H1 (cell line): ENCODE results near the gene NFIX. TPM values are rescaled to one million over a fixed set of nuclear protein-coding genes. Genes with fewer than 3 reads are reported as not detected.

Experiments
- CTCF ChIA-PET: fragments of 300-600 bp; sonication (Branson Sonifier 250); formaldehyde crosslinking; loops from one replicate; lab custom pipeline; 2021; ENCODE audit not compliant: partially characterized antibody; lab: Charles Lee
- POLR2A ChIA-PET: fragments of 300-600 bp; sonication (Branson Sonifier 250); formaldehyde crosslinking; loops from one replicate; lab custom pipeline; 2021; ENCODE audit warnings: inconsistent platforms; ENCODE audit not compliant: partially characterized antibody; lab: Charles Lee
- DNase-seq, 2 experiments: peaks; one replicate each; pipeline versions ENCODE4 v3.0.0 to v3.0.0-alpha.2; 2010 to 2022; ENCODE audit warnings: low spot score in 2 of 2, low read depth in 1 of 2, mixed read lengths in 1 of 2
- FAIRE-seq: peaks from 2 replicates; lab custom pipeline; 2011; peaks lifted over from hg19 to GRCh38; lab: Jason Lieb, UNC
- H2AFZ ChIP-seq: 2 replicates; pipeline ENCODE4 v1.8.1; 2012; ENCODE audit warnings: low read length, inconsistent platforms
- H2AK5ac ChIP-seq: 2 replicates; pipeline ENCODE4 v1.6.1; 2013; ENCODE audit warnings: low read depth, low read length
- H2BK120ac ChIP-seq: replicated peaks from 2 replicates; pipeline ENCODE3; 2013; ENCODE audit warnings: low read depth, low read length, inconsistent platforms
- H2BK12ac ChIP-seq: 2 replicates; pipeline ENCODE4 v1.6.1; 2013; ENCODE audit warnings: low read depth, low read length
- H2BK15ac ChIP-seq: 2 replicates; pipeline ENCODE4 v1.6.1; 2013; ENCODE audit warnings: low read length
- H2BK20ac ChIP-seq: 2 replicates; pipeline ENCODE4 v1.6.1; 2013; ENCODE audit warnings: low read length
- H2BK5ac ChIP-seq: 2 replicates; pipeline ENCODE4 v1.6.1; 2013; ENCODE audit warnings: low read depth, low read length
- H3K14ac ChIP-seq: 2 replicates; pipeline ENCODE4 v1.6.1; 2013; ENCODE audit warnings: inconsistent platforms; ENCODE audit not compliant: insufficient read length
- H3K18ac ChIP-seq: 2 replicates; pipeline ENCODE4 v1.6.1; 2013; ENCODE audit warnings: low read length; ENCODE audit errors: extremely low read depth
- H3K23ac ChIP-seq: 2 replicates; pipeline ENCODE4 v1.6.1; 2013; ENCODE audit warnings: inconsistent platforms; ENCODE audit not compliant: insufficient read length
- H3K23me2 ChIP-seq: 2 replicates; pipeline ENCODE4 v1.6.1; 2013; ENCODE audit warnings: low read depth, low read length
- H3K27ac ChIP-seq: 2 replicates; pipeline ENCODE4 v1.6.1; 2011; ENCODE audit warnings: low read depth, low read length, inconsistent platforms
- H3K27me3 ChIP-seq, 4 experiments: replicated peaks in 1 of 4; 1 replicate in 1 of 4; 2 replicates in 3 of 4; pipeline versions ENCODE4 v1.6.1 to v1.8.1; 2011 to 2013; ENCODE audit warnings: low read length in 3 of 4, mild to moderate bottlenecking in 3 of 4, inconsistent platforms in 2 of 4, mixed read lengths in 2 of 4, moderate library complexity in 1 of 4; ENCODE audit not compliant: control insufficient read depth in 3 of 4, insufficient read depth in 3 of 4; ENCODE audit errors: extremely low read depth in 1 of 4
- H3K36me3 ChIP-seq, 4 experiments: 2 replicates each; pipeline versions ENCODE4 v1.6.1 to v1.8.1; 2011 to 2013; ENCODE audit warnings: mild to moderate bottlenecking in 4 of 4, low read length in 3 of 4, moderate library complexity in 2 of 4, control low read depth in 1 of 4, inconsistent platforms in 1 of 4; ENCODE audit not compliant: insufficient read depth in 4 of 4, control insufficient read depth in 2 of 4
- H3K4ac ChIP-seq: replicated peaks from 2 replicates; pipeline ENCODE3; 2013; ENCODE audit warnings: low read length, low read depth, mixed read lengths, inconsistent platforms; ENCODE audit not compliant: insufficient read length
- H3K4me1 ChIP-seq, 4 experiments: replicated peaks in 1 of 4; 1 replicate in 1 of 4; 2 replicates in 3 of 4; pipeline versions ENCODE4 v1.6.1 to v1.8.1; 2011 to 2013; ENCODE audit warnings: low read length in 3 of 4, inconsistent platforms in 2 of 4, mixed read lengths in 1 of 4; ENCODE audit not compliant: insufficient read depth in 4 of 4, control insufficient read depth in 3 of 4
- H3K4me2 ChIP-seq, 2 experiments: 2 replicates each; pipeline versions ENCODE4 v1.6.1 to v1.8.1; 2011 to 2013; ENCODE audit warnings: low read depth in 2 of 2, low read length in 2 of 2, control low read depth in 1 of 2, inconsistent platforms in 1 of 2, mild to moderate bottlenecking in 1 of 2; ENCODE audit not compliant: insufficient read depth in 1 of 2
- H3K4me3 ChIP-seq, 4 experiments: fragments of 200-600, 300-600 bp in 1 of 4; sonication (generic), shearing (Covaris generic), sonication (Bioruptor Twin) in 1 of 4; 2 replicates each; pipeline versions ENCODE4 v1.5.1 to v1.8.1; 2011 to 2016; ENCODE audit warnings: low read length in 4 of 4, low read depth in 3 of 4, control low read depth in 2 of 4, inconsistent platforms in 2 of 4, mild to moderate bottlenecking in 2 of 4, mixed read lengths in 1 of 4, moderate library complexity in 1 of 4; ENCODE audit not compliant: insufficient read depth in 2 of 4; ENCODE audit errors: extremely low read depth in 1 of 4
- H3K56ac ChIP-seq: replicated peaks from 2 replicates; pipeline ENCODE3; 2013; ENCODE audit warnings: low read depth, mild to moderate bottlenecking, mixed read lengths, low read length, inconsistent platforms; ENCODE audit not compliant: insufficient read length
- H3K79me1 ChIP-seq: 2 replicates; pipeline ENCODE4 v1.6.1; 2013; ENCODE audit warnings: low read depth, low read length, control low read depth
- H3K79me2 ChIP-seq, 2 experiments: 2 replicates each; pipeline versions ENCODE4 v1.6.1 to v1.8.1; 2012 to 2013; ENCODE audit warnings: low read length in 2 of 2, mild to moderate bottlenecking in 2 of 2, inconsistent platforms in 1 of 2; ENCODE audit not compliant: insufficient read depth in 2 of 2, control insufficient read depth in 1 of 2
- H3K9ac ChIP-seq, 4 experiments: replicated peaks in 1 of 4; 1 replicate in 1 of 4; 2 replicates in 3 of 4; pipeline versions ENCODE4 v1.6.1 to v1.8.1; 2011 to 2013; ENCODE audit warnings: low read depth in 3 of 4, low read length in 3 of 4, control low read depth in 2 of 4, mild to moderate bottlenecking in 2 of 4, moderate library complexity in 2 of 4, inconsistent platforms in 1 of 4; ENCODE audit errors: extremely low read depth in 1 of 4
- H3K9me3 ChIP-seq, 2 experiments: 2 replicates each; pipeline versions ENCODE4 v1.6.1 to v1.8.1; 2012 to 2013; ENCODE audit warnings: mild to moderate bottlenecking in 2 of 2, moderate library complexity in 2 of 2, control low read depth in 1 of 2, inconsistent platforms in 1 of 2, low read depth in 1 of 2, low read length in 1 of 2, mixed read lengths in 1 of 2; ENCODE audit not compliant: insufficient read depth in 2 of 2
- H4K20me1 ChIP-seq, 2 experiments: replicated peaks in 1 of 2; 2 replicates each; pipeline versions ENCODE3 to v1.8.1; 2011 to 2013; ENCODE audit warnings: inconsistent platforms in 2 of 2, low read length in 2 of 2, mild to moderate bottlenecking in 1 of 2; ENCODE audit not compliant: insufficient read depth in 2 of 2, control insufficient read depth in 1 of 2
- H4K5ac ChIP-seq: 2 replicates; pipeline ENCODE4 v1.6.1; 2013; ENCODE audit warnings: low read length, low read depth, mixed read lengths, inconsistent platforms; ENCODE audit not compliant: insufficient read length
- H4K8ac ChIP-seq: 2 replicates; pipeline ENCODE4 v1.8.0; 2013; ENCODE audit warnings: mild to moderate bottlenecking, moderate library complexity, low read length, inconsistent platforms; ENCODE audit not compliant: insufficient read depth; ENCODE audit errors: extremely low read depth
- H4K91ac ChIP-seq: replicated peaks from 2 replicates; pipeline ENCODE3; 2013; ENCODE audit warnings: low read length, mixed read lengths, inconsistent platforms; ENCODE audit not compliant: insufficient read length
- BCL11A ChIP-seq, 2 experiments: IDR thresholded peaks; one replicate each; pipeline ENCODE4 v1.6.1; 2011; ENCODE audit warnings: low read depth in 2 of 2, low read length in 2 of 2, mild to moderate bottlenecking in 2 of 2
- CBX5 ChIP-seq: fragments of 300-800, 300-1000 bp; sonication (generic); IDR thresholded peaks from 2 replicates; pipeline ENCODE4 v1.7.1; 2016; ENCODE audit warnings: antibody characterized with exemption, low read length, low read depth
- CHD1 ChIP-seq: IDR thresholded peaks from 2 replicates; pipeline ENCODE4 v1.6.1; 2012; ENCODE audit warnings: low read depth, low read length, improper control_type of control experiment
- GTF2F1 ChIP-seq: IDR thresholded peaks from 2 replicates; pipeline ENCODE4 v1.6.1; 2012; ENCODE audit warnings: low read depth, low read length, improper control_type of control experiment, borderline replicate concordance
- MAFK ChIP-seq: IDR thresholded peaks from 2 replicates; pipeline ENCODE4 v1.6.1; 2012; ENCODE audit warnings: low read depth, mild to moderate bottlenecking, improper control_type of control experiment, low read length
- NRF1 ChIP-seq: IDR thresholded peaks from 2 replicates; pipeline ENCODE4 v1.6.1; 2011; ENCODE audit warnings: mild to moderate bottlenecking, low read depth, low read length, improper control_type of control experiment
- RAD21 ChIP-seq, 2 experiments: IDR thresholded peaks in 1 of 2; conservative IDR thresholded peaks in 1 of 2; 2 replicates each; pipeline ENCODE4 v1.6.1; 2011; ENCODE audit warnings: low read depth in 2 of 2, low read length in 2 of 2, improper control_type of control experiment in 1 of 2, inconsistent platforms in 1 of 2, mild to moderate bottlenecking in 1 of 2, moderate library complexity in 1 of 2
- SIX5 ChIP-seq: IDR thresholded peaks from 2 replicates; pipeline ENCODE4 v1.6.1; 2011; ENCODE audit warnings: mild to moderate bottlenecking, low read depth, low read length
- TAF1 ChIP-seq: IDR thresholded peaks from 2 replicates; pipeline ENCODE4 v1.6.1; 2011; ENCODE audit warnings: mild to moderate bottlenecking, low read depth, low read length
- TBP ChIP-seq: IDR thresholded peaks from 2 replicates; pipeline ENCODE4 v1.6.1; 2011; ENCODE audit warnings: low read depth, low read length, improper control_type of control experiment
- WGBS, 2 experiments: shearing (Covaris generic) in 1 of 2; methylation state at CpG; one replicate each; pipeline versions ENCODE4 v1.1.6 to v1.1.7; 2013 to 2015; ENCODE audit warnings: low lambda C conversion rate in 2 of 2, mixed read lengths in 2 of 2, inconsistent platforms in 1 of 2, low coverage in 1 of 2, missing lambda C conversion rate in 1 of 2; ENCODE audit not compliant: insufficient replicate concordance in 2 of 2, insufficient coverage in 1 of 2, insufficient read length in 1 of 2; ENCODE audit errors: extremely low coverage in 1 of 2, missing lambda C conversion rate in 1 of 2; 5-methylcytosine and 5-hydroxymethylcytosine counted together
- polyA plus RNA-seq, 7 experiments: library from polyadenylated mRNA; depleted of rRNA in 3 of 7; stranded (reverse) in 5 of 7; unstranded in 2 of 7; fragments of >200 nt in 5 of 7; fragments of 200-250 nt in 2 of 7; gene quantifications; 1 replicate in 5 of 7; 2 replicates in 1 of 7; 4 replicates in 1 of 7; pipeline versions ENCODE4 v1.2.1 to v1.2.3, GENCODE V29; 2011 to 2013; ENCODE audit warnings: missing spikeins in 2 of 7, mixed read lengths in 2 of 7
- total RNA-seq: library from RNA; stranded (reverse); fragmentation: NEBNext Ultra II Directional; extraction: Animal tissue kit (Norgen Biotek cat#: 25700); gene quantifications from 2 replicates; pipeline ENCODE4 v1.2.1, GENCODE V29; 2021

The NFIX gene
- total and polyA plus RNA-seq, 2 of the 8 experiments (the other 6 are each of a cell fraction or from before 2014, with no cell fraction given), result 0.03 to 0.20 TPM

DNA sequence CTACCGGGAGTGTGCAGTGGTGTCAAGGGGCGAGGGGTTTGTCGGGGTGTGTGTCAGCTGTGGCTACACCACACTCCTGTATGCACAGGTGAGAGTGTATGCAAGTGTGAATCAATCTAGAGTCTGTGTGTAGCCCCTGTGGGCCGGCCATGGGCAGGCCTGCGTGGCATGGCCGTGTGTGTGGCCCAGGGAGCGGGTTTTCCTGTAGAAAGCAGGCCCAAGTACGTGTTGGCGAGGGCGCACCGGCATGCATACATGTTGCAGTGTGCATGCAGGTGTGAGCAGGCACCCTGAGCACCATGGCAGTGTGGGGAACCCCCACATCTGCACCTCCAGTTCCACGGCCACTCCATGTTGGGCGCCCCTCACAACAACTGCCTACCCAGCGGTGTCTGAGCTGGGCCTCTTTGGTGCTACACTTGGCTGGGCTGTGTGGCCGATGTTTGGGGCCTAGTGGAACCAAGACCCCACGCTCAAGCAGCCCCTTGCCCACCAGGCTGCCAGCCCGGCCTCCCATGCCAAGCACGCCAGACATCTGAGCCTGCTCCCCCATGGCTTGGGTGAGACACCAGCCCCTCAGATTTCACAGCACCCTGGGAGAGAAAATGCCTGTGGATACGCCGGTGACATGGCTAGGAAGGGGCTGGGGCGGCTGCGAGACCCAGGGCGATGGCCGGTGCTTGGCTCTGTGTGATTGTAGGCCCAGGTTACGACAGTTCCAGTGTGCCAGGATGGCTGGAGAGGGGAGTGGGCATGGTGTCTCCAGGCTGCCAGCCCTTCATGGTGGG lies 2.1 kb downstream of the NFIX start:
- TF ChIP-seq TAF1, result no peak
- no peak for TF ChIP-seq CHD1
- TF ChIP-seq NRF1, result no peak
- TF ChIP-seq SIX5, result no peak
- no peak for TF ChIP-seq BCL11A (IDR thresholded peaks at IDR 0.05; ENCODE audit: low read depth in 2 of 2, low read length in 2 of 2)
- no peak for TF ChIP-seq TBP
- no peak for TF ChIP-seq GTF2F1
- no peak for TF ChIP-seq MAFK
- TF ChIP-seq RAD21 (IDR thresholded peaks at IDR 0.05 in 1 of 2, conservative IDR thresholded peaks at IDR 0.05 in 1 of 2; ENCODE audit: low read depth in 2 of 2, low read length in 2 of 2), result no peak
- no peak for TF ChIP-seq CBX5
- H3K14ac ChIP-seq, result no peak overlapping the region
- no peak overlapping the region for H4K5ac ChIP-seq
- H3K23me2 ChIP-seq, result peaks cover 6% of the 10 kb centered on the region; the same call in 1 of the 2 replicates
- FAIRE-seq, result no peak
- H4K8ac ChIP-seq, result no peak overlapping the region
- no peak overlapping the region; the same call in 1 of the 2 replicates for H2BK5ac ChIP-seq
- H2AFZ ChIP-seq, result no peak overlapping the region
- DNase-seq, result no peak
- no peak overlapping the region for H3K27ac ChIP-seq
- no peak overlapping the region for H3K56ac ChIP-seq
- H3K4me3 ChIP-seq, result no peak overlapping the region
- peaks cover 0 to 8% (median 0%) of the 10 kb centered on the region in 4 experiments; a peak in 1 of 8 replicates for H3K36me3 ChIP-seq
- no peak overlapping the region for H4K91ac ChIP-seq
- peaks cover 53 to 94% (median 82%) of the 10 kb centered on the region in 4 experiments for H3K27me3 ChIP-seq
- WGBS, 2 experiments, result 91% methylated on average over 25 of the region's 25 CpGs; no CpG with 5 or more reads in 1 of the 2 experiments
- peak overlapping the region; percentile 88; the same call in 1 of the 2 replicates for H2BK15ac ChIP-seq
- H3K4ac ChIP-seq, result no peak overlapping the region
- H2BK120ac ChIP-seq, result no peak overlapping the region
- H3K4me2 ChIP-seq, result no peak overlapping the region; a peak in 1 of 4 replicates
- no peak overlapping the region; the same call in 1 of the 2 replicates for H2AK5ac ChIP-seq
- CTCF ChIA-PET, result interaction anchor here (0.7 to 4.7 kb wide), 7 partner anchors 9 to 92 kb away, joined by 3 to 23 read pairs (median 5); no protein-coding TSS in a partner anchor
- no peak overlapping the region for H3K23ac ChIP-seq
- peaks cover 10 to 23% of the 10 kb centered on the region in 2 experiments for H4K20me1 ChIP-seq
- H3K79me2 ChIP-seq, result no peaks in the 10 kb centered on the region
- H3K4me1 ChIP-seq, result peaks cover 0 to 10% (median 6%) of the 10 kb centered on the region in 4 experiments; a peak in 5 of 7 replicates
- POLR2A ChIA-PET, result interaction anchor here (0.9 kb wide), 2 partner anchors 9 to 13 kb away, joined by 3 read pairs; no protein-coding TSS in a partner anchor
- no peak overlapping the region for H3K18ac ChIP-seq
- H2BK12ac ChIP-seq, result no peak overlapping the region; the same call in 1 of the 2 replicates
- no peak overlapping the region for H3K9ac ChIP-seq
- no peak overlapping the region for H2BK20ac ChIP-seq
- H3K79me1 ChIP-seq, result peaks cover 3% of the 10 kb centered on the region; the same call in 1 of the 2 replicates
- H3K9me3 ChIP-seq, result no peaks in the 10 kb centered on the region
